GM12873 (cell line): ENCODE data around the gene TRIM40.

ENCODE experiments used
- TF ChIP-seq, protein P1 (sequence below): IDR thresholded peaks from 2 replicates; pipeline ENCODE4 v1.5.1; 2012; ENCODE audit warnings: low read depth, mild to moderate bottlenecking, moderate library complexity, low read length, control low read depth; ENCODE audit not compliant: insufficient read depth; ENCODE audit errors: missing control alignments

Gene TRIM40

GRCh38 chr6:30178837-30179236 is 42.9 kb downstream of the TRIM40 start:
- TF ChIP-seq, protein P1, sequence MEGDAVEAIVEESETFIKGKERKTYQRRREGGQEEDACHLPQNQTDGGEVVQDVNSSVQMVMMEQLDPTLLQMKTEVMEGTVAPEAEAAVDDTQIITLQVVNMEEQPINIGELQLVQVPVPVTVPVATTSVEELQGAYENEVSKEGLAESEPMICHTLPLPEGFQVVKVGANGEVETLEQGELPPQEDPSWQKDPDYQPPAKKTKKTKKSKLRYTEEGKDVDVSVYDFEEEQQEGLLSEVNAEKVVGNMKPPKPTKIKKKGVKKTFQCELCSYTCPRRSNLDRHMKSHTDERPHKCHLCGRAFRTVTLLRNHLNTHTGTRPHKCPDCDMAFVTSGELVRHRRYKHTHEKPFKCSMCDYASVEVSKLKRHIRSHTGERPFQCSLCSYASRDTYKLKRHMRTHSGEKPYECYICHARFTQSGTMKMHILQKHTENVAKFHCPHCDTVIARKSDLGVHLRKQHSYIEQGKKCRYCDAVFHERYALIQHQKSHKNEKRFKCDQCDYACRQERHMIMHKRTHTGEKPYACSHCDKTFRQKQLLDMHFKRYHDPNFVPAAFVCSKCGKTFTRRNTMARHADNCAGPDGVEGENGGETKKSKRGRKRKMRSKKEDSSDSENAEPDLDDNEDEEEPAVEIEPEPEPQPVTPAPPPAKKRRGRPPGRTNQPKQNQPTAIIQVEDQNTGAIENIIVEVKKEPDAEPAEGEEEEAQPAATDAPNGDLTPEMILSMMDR = no peak

DNA sequence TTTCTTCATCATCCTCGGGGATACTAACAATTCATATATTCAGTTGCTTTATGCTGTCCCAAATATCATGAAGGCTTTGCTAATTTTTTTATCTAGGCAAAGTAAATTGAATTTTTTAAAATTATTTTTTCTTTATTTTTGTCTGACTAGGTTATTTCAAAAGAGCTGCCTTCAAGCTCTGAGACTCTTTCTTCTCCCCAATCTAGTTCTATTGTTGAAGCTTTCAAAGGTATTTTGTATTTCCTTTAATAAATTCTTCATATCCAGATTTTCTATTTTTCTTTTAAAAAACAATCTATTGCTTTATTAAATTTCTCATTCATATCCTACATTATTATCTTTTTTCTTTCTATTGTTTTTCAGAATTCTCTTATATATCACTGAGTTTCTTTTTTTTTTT is 44.2 kb downstream of the TRIM40 start:
- TF ChIP-seq, protein P1 = no peak

DNA sequence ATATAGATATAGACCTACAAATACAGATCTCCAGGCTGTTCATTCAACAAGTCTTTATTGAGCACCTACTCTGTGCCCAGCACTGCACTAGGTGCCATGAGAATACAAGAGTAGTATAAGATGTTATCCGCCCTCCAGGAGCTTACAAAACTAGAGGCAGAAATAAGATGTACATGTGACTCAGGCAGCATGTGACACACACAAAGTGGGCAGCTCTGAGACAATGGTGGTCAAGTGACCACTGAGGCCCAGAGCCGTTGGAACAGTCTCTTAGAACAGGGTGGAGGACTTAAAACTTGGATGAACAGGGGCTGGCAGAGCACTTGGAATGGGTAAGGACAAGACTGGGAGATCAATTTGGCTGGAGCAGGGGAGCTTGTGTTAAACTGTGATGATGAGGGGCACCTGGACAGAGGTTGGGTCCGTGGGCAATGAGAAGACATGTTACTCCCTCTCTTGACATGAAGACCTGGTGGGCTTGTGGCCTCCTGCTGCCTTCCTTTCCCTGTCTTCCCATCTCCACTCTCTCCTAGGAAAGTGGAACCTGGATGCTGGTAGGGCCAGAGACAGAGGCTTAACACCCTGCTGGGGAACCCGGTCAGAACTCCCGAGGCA is 48.6 kb downstream of the TRIM40 start:
- TF ChIP-seq, protein P1 = no peak

GRCh38 chr6:30185846-30186484 is 50.0 kb downstream of the TRIM40 start:
- TF ChIP-seq, protein P1 = no peak

GRCh38 chr6:30188541-30188940 is 52.6 kb downstream of the TRIM40 start:
- TF ChIP-seq, protein P1 = no peak

DNA sequence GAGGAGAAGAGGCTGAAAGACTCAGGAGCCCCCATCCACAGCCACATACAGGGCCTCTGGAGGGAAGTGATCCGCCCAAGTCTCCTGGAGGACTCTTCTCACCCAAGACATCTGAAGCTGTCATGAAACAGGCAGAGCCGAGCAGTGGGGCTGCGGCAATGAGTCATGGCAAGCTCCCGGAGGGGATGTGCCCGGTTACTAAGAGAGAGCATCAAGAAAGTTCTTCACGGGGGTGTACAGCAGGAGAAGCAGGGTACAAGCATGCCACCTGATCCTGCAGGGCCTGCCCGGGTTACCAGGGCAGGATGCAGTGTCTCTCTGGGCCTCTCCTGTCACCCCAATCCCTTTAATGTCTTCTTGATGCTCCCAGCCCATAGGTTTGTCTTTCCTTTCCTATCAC is 56.1 kb downstream of the TRIM40 start:
- TF ChIP-seq, protein P1 = no peak

- TF ChIP-seq, protein P1 = no peak
Observed at GRCh38 chr6:30194797-30195690, 59.1 kb downstream of the TRIM40 start.
